GM12878 (cell line): ENCODE measurements around the gene TRIM32.

Experiments used
- CREB1 ChIP-seq: IDR thresholded peaks from 2 replicates; pipeline ENCODE4 v1.6.1; 2012; ENCODE audit warnings: low read depth, mild to moderate bottlenecking, inconsistent platforms
- HDAC2 ChIP-seq: fragments of 200-600 bp; sonication (generic); IDR thresholded peaks from 2 replicates; pipeline ENCODE4 v1.6.1; 2017
- MYC ChIP-seq: IDR thresholded peaks from 2 replicates; pipeline ENCODE4 v1.6.1; 2011; ENCODE audit warnings: mild to moderate bottlenecking, low read length, moderate library complexity, inconsistent platforms; ENCODE audit not compliant: insufficient read depth, insufficient replicate concordance, insufficient read length, severe bottlenecking
- NR2C2 ChIP-seq: IDR thresholded peaks from 2 replicates; pipeline ENCODE4 v1.6.1; 2011; ENCODE audit warnings: borderline replicate concordance, low read depth; ENCODE audit not compliant: control insufficient read depth, insufficient read length
- SMARCA5 ChIP-seq: fragments of 450-650 bp; IDR thresholded peaks from 2 replicates; pipeline ENCODE4 v1.6.1; 2017; ENCODE audit warnings: mild to moderate bottlenecking
- TF ChIP-seq, protein P1 (sequence below), 3 experiments: IDR thresholded peaks in 2 of 3; conservative IDR thresholded peaks in 1 of 3; 2 replicates each; pipeline ENCODE4 v1.5.1; 2011; ENCODE audit warnings: low read depth in 3 of 3, low read length in 3 of 3, mild to moderate bottlenecking in 3 of 3, control low read depth in 2 of 3, moderate library complexity in 2 of 3, inconsistent platforms in 1 of 3, mixed read lengths in 1 of 3; ENCODE audit not compliant: control insufficient read depth in 2 of 3, insufficient read depth in 1 of 3; ENCODE audit errors: extremely low read depth in 1 of 3
- TF ChIP-seq, protein P2 (sequence below): fragments of 450-650 bp; formaldehyde crosslinking; IDR thresholded peaks from 2 replicates; pipeline ENCODE4 v1.5.0; 2022; ENCODE audit warnings: mild to moderate bottlenecking, missing genetic modification characterization
- TF ChIP-seq, protein P3 (sequence below): fragments of 450-650 bp; IDR thresholded peaks from 2 replicates; pipeline ENCODE4 v1.6.1; 2017; ENCODE audit warnings: mild to moderate bottlenecking, low read depth, inconsistent platforms; ENCODE audit not compliant: poor library complexity, severe bottlenecking
- TF ChIP-seq, protein P4 (sequence below): IDR thresholded peaks from 2 replicates; pipeline ENCODE4 v1.6.1; 2011; ENCODE audit warnings: low read depth, low read length, improper control_type of control experiment, borderline replicate concordance

DNA sequence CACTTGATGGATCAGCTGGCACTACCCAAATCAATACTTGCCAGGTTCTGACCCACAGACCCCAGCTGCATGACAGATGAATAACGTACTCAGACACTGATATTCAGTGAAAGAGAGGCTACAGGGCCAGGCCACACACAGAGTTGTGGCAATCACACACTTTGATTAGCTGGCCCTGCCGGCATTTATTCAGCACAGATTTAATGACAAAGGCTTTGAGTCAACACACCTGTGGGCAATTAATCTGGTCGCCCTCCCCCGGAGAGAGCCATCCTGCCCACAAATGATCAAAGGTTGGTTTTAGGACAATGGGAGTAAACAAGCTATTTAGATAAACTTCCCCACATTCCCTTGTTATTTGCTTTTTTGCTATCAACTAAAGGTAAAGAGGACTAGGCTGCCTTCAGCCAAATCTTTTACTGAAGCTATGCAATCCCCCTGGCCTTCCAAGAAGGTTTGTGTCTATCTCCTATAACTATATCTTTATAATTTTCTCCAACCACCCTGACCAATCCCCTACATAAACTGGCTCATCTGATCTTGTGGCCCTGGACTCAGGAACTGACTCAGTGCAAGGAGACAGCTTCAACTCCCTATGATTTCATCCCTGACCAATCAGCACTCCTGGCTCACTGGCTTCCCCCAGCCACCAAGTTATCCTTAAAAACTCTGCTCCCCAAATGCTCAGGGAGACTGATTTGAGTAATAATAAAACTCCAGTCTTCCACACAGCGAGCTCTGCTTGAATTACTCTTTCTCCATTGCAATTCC lies 12.7 kb upstream of the TRIM32 start:
- TF ChIP-seq CREB1 (no peak), NR2C2 (no peak), HDAC2 (no peak), SMARCA5 (no peak), MYC (no peak)
- TF ChIP-seq, protein P1, sequence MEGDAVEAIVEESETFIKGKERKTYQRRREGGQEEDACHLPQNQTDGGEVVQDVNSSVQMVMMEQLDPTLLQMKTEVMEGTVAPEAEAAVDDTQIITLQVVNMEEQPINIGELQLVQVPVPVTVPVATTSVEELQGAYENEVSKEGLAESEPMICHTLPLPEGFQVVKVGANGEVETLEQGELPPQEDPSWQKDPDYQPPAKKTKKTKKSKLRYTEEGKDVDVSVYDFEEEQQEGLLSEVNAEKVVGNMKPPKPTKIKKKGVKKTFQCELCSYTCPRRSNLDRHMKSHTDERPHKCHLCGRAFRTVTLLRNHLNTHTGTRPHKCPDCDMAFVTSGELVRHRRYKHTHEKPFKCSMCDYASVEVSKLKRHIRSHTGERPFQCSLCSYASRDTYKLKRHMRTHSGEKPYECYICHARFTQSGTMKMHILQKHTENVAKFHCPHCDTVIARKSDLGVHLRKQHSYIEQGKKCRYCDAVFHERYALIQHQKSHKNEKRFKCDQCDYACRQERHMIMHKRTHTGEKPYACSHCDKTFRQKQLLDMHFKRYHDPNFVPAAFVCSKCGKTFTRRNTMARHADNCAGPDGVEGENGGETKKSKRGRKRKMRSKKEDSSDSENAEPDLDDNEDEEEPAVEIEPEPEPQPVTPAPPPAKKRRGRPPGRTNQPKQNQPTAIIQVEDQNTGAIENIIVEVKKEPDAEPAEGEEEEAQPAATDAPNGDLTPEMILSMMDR (IDR thresholded peaks at IDR 0.05 in 2 of 3, conservative IDR thresholded peaks at IDR 0.05 in 1 of 3; ENCODE audit: control insufficient read depth in 2 of 3, extremely low read depth in 1 of 3, insufficient read depth in 1 of 3, low read depth in 3 of 3, low read length in 3 of 3) = no peak
- TF ChIP-seq, protein P2, sequence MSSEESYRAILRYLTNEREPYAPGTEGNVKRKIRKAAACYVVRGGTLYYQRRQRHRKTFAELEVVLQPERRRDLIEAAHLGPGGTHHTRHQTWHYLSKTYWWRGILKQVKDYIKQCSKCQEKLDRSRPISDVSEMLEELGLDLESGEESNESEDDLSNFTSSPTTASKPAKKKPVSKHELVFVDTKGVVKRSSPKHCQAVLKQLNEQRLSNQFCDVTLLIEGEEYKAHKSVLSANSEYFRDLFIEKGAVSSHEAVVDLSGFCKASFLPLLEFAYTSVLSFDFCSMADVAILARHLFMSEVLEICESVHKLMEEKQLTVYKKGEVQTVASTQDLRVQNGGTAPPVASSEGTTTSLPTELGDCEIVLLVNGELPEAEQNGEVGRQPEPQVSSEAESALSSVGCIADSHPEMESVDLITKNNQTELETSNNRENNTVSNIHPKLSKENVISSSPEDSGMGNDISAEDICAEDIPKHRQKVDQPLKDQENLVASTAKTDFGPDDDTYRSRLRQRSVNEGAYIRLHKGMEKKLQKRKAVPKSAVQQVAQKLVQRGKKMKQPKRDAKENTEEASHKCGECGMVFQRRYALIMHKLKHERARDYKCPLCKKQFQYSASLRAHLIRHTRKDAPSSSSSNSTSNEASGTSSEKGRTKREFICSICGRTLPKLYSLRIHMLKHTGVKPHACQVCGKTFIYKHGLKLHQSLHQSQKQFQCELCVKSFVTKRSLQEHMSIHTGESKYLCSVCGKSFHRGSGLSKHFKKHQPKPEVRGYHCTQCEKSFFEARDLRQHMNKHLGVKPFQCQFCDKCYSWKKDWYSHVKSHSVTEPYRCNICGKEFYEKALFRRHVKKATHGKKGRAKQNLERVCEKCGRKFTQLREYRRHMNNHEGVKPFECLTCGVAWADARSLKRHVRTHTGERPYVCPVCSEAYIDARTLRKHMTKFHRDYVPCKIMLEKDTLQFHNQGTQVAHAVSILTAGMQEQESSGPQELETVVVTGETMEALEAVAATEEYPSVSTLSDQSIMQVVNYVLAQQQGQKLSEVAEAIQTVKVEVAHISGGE = no peak
- TF ChIP-seq, protein P3, sequence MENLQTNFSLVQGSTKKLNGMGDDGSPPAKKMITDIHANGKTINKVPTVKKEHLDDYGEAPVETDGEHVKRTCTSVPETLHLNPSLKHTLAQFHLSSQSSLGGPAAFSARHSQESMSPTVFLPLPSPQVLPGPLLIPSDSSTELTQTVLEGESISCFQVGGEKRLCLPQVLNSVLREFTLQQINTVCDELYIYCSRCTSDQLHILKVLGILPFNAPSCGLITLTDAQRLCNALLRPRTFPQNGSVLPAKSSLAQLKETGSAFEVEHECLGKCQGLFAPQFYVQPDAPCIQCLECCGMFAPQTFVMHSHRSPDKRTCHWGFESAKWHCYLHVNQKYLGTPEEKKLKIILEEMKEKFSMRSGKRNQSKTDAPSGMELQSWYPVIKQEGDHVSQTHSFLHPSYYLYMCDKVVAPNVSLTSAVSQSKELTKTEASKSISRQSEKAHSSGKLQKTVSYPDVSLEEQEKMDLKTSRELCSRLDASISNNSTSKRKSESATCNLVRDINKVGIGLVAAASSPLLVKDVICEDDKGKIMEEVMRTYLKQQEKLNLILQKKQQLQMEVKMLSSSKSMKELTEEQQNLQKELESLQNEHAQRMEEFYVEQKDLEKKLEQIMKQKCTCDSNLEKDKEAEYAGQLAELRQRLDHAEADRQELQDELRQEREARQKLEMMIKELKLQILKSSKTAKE = no peak
- TF ChIP-seq, protein P4, sequence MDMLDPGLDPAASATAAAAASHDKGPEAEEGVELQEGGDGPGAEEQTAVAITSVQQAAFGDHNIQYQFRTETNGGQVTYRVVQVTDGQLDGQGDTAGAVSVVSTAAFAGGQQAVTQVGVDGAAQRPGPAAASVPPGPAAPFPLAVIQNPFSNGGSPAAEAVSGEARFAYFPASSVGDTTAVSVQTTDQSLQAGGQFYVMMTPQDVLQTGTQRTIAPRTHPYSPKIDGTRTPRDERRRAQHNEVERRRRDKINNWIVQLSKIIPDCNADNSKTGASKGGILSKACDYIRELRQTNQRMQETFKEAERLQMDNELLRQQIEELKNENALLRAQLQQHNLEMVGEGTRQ = no peak
